A549 treated with AZD9567 at 1 μM for 4 hours (cell line): ENCODE data around the gene AADACL4. TPM values are rescaled to one million over a fixed set of nuclear protein-coding genes. Genes with fewer than 3 reads are reported as not detected.

Experiments used
- total RNA-seq: library from RNA; stranded (reverse); fragments of 200-300 nt; extraction: Qiagen RNA extraction; gene quantifications from 5 replicates; pipeline ENCODE4 v1.2.3, GENCODE V29; 2022; ENCODE audit not compliant: insufficient read depth

Gene AADACL4
- total RNA-seq, result not detected in 5 replicates

DNA sequence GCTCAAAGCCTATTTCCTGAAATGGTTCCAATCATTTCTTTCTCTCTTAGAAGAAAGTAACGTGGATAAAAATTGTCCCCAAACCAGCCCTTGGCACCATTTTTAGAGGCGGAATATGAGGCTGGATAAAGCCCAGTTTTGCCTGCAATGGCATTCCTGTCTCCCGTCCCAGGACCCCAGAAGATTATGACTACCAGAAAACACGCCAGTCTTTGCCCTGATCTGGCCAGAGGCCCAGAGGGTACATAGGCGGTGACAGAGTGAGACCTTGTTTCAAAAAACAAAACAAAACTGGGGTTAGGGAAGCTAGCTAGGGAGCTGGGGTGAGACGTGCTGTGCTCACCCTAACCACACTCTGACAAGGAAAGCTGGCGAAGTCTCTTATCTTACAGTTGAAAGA lies at the start of gene AADACL4:
AADACL4 (plus strand) TSS at position 301 of the 400 bp plus-strand sequence. CDS start 462 bp downstream, outside the sequence.

DNA sequence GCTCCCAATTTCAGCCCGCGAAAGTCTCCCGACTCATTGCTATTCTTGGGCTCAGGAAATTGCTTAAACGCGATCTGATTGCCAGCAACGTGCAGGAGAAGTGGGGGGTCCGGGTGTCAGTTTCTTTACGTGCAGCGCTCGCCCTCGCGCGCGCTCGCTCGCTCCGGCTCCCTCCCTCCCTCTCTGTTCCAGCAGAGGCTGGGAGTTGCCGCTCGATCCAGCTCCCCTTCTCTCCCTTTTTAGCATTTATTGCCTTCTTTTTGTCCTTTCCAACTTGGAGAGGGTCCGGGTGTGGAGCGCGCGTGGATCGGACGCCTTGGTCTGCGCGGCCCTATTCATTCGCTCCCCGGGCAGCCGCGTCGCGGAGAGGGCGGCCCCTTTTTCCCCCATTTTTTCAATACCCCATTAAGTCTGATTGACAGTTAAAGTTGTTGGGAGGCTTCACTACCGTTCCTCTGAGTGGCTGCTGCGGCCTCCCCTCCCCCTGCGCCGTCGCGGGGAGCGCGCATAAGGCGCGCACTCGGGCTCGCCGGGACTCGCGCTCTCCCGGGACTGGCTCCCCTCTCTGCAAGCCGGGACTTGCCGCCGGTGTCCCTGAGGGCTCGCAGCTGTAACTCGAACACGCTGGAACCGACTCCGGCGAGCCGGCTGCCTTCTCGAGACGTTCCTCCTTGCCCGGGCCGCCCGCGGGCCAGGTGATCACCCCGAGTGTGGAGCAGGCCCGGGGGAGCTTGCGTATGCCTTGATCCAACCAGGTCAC lies 25.8 kb upstream of the AADACL4 start, which contains the start of gene DHRS3:
DHRS3 (minus strand) TSS at position 310 of the 760 bp plus-strand sequence. CDS start 862 bp downstream, outside the sequence.

DNA sequence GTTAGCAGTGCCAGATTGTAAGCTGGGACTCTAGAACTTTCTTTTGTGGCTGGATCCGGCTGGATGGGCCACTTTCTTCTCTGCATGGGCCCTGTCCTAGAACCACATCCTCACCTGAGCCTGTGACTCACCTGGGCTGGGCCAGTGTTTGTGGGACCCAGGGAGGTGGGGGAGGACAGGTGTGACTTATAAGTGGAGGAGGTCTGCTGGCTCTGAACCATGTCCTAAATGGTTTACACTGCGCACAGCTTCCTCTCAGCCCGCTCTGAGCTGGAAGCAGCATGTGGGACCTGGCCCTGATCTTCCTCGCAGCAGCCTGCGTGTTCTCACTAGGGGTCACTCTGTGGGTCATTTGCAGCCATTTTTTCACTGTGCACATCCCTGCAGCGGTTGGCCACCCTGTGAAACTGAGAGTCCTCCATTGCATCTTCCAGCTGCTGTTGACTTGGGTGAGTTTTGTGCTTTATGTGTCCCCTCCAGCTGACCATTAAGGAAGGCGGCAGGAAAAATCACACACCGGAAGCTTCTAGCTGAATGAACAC lies 72.1 kb downstream of the AADACL4 start, which contains the start of gene AADACL3:
AADACL3 (plus strand) TSS at position 215 of the 542 bp plus-strand sequence; CDS start at position 282, 67 bp downstream.

Other genes starting within 250 kb of the AADACL4 start
- 39.8 to 47.0 TPM (median 44.2 TPM) in 5 replicates for gene DHRS3, start 25.9 kb upstream of the AADACL4 start, total RNA-seq
- not detected in 5 replicates for gene AADACL3, start 72.0 kb downstream of the AADACL4 start, total RNA-seq
- not detected in 5 replicates for gene CFAP107, start 102.1 kb downstream of the AADACL4 start, total RNA-seq
- gene PRAMEF12, start 129.7 kb downstream of the AADACL4 start, total RNA-seq, result 0.06 TPM in 1 of 5 replicates, not detected in the others
- gene PRAMEF1, start 147.3 kb downstream of the AADACL4 start, total RNA-seq, result 0.03 TPM in 1 of 5 replicates, not detected in the others
- not detected in 5 replicates for gene PRAMEF11, start 187.3 kb downstream of the AADACL4 start, total RNA-seq
- not detected in 5 replicates for gene HNRNPCL1, start 204.6 kb downstream of the AADACL4 start, total RNA-seq
- gene PRAMEF2, start 213.0 kb downstream of the AADACL4 start, total RNA-seq, result 0.05 to 0.12 TPM in 2 of 5 replicates, not detected in the others
- gene PRAMEF4, start 242.1 kb downstream of the AADACL4 start, total RNA-seq, result not detected in 5 replicates